HG02884 (cell line): Measurements from ENCODE around the gene RABEP2.
"Not testable (repeated sequence)": the region's sequence is repeated elsewhere in the genome, so short reads cannot be mapped to it uniquely, and the experiment has no call there.

ENCODE experiments used
- ATAC-seq: cut with Tn5 transposase; IDR thresholded peaks from one replicate; pipeline ENCODE4 v1.9.1; 2021; ENCODE audit warnings: mild to moderate bottlenecking, moderate library complexity; ENCODE audit not compliant: unreplicated experiment

RABEP2 gene

DNA sequence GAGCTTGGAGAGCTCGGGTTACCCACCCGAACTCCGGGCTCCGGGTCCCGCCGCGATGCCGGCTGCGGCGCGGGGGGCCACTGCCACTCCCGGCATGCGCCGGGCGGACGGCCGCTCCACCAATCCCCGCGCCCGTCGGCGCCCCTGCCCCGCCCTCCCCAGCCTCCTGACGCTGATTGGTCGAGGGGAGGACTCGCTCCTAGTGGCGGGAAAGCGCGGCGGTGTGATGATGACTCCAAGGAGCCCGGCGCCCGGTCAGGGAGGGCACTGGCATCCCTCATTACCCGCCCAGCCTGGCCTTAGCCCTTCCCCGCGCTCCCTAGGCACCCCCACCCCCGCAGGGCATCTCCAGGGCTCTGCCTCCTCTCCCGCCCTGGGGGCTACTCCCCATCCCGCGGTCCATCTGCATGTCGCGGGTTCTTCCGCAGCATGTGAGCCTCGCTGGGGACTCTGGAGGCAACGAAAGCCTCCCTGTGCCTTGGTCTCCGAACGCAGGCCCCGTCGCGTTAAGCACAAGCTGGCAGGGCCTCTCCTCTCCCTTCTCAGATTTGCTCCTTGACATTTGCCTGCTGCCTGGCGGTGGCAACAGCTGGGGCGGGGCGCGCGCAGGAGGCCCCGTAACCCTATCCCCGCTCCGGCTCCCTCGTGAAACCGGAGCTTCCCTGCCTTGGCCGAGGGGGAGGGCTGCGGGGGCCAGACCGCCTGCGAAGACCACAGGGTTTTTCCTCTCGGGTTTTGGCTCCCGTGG, 45.0 kb downstream of the RABEP2 start:
- peak; percentile 85 for ATAC-seq

DNA sequence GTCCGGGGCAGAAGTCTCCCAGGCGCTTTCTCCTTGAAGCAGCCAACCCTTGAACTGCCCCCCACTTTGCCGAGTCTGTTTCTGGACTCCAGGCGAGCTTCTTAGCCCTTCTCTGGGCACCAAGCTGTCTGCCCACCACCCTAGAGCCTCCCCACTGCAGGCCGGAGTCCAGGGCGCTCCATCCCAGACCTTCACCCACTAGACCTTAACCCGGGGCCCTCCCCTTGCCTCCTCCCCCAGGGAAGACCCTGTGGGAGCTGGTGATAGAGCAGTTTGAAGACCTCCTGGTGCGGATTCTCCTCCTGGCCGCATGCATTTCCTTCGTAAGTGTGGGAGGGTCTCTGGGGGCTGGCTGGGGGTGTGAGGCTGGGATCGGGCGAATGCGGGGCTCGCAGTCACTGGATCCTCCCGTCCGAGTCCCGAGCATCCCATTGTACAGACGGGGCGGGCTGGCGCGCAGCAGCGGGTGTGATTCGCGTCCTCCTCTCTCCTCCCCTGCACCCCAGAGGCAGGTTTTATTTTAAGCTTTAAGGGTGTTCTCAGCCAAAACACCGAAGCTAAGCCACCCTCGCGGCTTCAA, 45.7 kb downstream of the RABEP2 start:
- ATAC-seq = peak; percentile 17

DNA sequence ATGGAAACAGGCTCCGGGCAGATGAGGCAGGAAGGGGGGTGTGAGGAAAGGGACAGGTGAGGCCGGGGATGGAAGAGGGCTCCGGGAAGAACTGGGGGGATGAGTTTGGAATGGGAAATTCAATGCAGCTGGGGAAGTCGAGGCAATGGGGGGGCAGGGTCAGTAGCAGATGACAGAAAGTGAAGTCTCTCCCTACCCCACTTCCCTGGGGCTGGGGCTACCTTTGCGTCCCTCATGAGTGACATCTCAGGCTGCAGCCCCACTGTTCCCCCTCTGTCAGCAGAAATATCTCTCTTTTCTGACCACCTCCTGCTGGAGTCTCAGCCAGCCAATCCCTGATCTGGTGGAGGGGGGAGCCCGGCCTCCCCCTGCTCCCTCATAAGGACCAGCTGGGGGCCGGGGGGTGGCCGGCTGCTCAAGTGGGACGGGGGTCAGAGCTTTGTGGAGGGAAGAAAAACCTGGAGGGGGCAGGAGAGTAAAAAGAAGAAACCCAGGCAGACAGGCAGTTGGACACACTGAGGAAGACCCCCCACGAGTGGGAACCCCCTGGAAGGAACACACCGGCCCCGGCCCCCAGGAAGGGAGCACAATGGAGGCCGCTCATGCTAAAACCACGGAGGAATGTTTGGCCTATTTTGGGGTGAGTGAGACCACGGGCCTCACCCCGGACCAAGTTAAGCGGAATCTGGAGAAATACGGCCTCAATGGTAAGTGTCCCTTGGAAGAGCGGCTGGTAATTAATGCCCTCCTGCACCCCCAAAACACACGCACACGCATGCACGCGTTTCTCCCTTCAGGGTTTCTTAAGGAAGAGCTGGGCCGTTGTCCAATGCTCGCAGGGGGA, 46.7 kb downstream of the RABEP2 start, which contains the start of gene ATP2A1:
ATP2A1 (plus strand) TSS at position 406 of the 844 bp plus-strand sequence; CDS start at position 590, 184 bp downstream.
- ATAC-seq = no peak

GRCh38 chr16:28877655-28878000, 47.4 kb downstream of the RABEP2 start:
- no peak for ATAC-seq

DNA sequence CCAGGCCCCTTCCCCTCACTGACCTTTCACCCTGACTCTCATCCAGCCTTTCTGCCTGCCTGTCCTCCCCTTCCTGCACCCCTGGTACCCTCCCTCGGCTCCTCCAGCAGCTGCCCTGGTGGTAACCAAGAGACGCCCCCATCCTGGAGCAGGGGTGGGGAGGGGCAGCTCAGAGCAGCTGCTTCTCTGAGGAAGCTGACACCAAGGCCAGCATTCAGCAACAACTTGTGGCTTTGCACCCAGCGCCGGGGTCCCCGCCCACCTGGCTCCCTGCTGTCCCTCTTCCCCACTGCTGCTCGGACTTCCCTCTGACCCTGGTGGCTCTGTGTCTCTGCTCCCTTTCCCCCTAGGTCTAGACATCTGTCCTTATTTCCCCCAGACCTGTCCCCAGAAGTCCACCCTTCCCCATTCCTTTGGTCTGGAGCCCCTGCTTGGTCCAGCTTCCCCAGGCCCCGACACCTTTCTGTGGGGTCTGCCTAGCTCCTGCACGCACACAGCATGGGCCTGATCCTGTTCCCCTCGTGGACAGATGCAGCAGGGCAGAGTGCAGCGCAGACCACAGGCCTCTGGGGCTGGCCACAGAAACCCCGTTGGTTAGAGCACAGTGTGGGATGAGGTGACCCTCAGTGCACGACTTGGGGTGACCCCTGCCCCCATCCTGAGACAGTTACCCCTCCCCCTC, 47.9 kb downstream of the RABEP2 start:
- no peak for ATAC-seq

DNA sequence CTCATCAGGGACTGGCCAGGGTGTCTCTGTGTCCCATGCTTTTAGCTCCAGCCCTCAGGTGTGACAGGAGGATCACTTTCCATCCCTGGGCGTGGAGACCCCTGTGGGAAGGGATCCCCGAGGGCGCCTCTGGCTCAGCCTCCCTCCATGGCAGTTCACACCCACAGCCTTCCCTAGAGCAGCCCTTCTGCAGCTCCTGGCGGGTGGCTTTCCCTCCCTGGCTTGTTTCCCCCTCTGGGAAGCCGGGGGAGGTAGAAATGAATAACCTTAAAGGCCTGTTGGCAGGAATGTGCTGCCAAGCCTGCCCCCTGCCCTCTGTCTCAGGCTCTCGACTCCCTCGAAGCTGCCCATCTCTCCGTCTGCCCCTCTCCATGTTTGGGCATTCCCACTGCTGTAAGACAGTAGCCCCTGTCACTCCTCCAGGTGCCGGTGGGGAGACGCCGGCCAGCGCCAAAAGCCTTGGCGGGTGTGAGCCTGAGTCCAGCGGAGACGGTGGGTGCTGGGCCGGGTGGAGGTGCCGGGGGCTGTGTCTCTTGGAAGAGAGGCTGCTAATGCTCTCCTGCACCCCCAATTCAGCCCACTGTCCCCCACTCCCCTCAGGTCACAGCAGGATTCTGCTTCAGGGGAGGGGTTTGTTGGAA, 48.9 kb downstream of the RABEP2 start:
- ATAC-seq = no peak

DNA sequence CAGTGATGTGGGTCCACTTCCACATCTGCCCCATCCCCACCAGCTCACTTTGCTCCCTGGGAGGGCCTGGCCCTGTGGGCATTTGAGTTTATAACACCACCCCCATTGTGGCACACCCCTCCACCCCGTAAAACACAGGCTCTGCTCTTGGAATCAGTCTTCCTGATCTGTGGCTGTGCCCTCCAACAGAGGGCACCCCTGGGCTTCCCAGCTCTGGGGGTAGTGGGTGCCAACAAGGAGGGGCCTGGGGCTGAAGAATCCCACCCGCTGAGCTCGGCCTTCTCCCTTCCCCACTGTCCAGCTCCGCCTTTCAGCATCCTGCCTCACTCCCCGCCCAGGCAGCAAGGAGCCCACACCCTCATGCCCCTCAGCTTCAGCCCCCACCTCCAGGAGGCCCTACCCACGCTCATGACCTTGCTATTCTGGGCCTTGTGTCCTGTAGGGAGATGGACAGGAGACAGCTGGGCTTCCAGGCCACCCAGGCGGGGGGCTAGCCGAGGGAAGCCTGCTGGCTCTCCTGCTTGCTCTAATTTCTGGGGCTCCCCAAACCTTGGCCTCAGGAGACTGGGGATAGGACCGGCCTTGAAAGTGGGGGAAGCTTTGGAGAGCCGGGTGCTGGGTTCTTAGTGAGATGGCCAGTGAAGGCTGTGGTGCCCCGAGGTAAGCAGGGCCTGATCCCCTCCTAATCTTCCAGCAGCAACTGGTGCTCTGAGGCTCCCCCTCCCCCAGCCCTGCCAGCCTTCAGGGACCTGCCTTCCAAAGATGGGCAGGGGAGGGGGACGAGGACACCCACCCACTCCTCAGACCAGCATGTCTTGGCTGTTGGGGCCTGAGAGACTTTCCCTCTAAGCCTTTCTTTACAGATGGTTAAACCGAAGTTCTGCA, 49.7 kb downstream of the RABEP2 start:
- ATAC-seq = no peak

GRCh38 chr16:28874406-28874805, 50.6 kb downstream of the RABEP2 start:
- ATAC-seq = no peak

GRCh38 chr16:28873543-28874201, 51.4 kb downstream of the RABEP2 start:
- ATAC-seq = no peak

DNA sequence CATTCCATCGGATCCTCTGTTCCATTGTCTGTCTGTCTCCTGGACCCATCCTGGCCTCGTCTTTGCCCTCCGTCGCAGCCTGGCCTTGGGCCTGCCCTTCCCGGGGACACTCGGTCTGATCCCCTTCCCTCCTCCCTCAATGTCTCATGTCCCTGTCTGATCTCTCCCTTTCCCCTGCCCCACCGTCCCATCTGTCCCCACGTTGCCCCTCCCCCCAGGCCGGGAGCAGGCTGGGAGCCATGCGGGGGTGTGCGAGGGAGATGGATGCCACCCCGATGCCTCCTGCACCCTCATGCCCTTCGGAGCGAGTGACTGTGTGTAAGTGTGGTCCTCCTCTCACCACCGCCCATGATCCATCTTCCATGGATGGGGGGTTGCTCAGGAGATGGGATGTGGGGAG, 52.1 kb downstream of the RABEP2 start:
- ATAC-seq = no peak

DNA sequence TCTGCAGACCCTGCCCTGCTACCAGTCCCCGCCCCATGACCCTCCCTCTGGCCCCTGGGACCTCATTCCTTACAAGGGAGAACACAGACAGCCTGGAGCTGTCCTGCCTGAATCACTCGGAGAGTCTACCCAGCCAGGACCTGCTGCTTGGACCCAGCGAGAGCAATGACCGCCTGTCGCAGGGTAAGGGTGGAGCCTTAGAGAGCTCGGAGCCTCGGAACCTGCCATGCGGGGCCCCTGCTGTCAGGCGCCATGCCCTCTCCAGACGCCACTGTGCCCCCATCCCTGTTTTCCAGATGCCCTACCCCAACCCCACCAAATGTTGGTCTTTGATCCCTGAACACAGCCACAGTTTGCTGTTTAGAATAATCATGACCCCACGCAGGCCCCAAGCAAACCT, 55.8 kb downstream of the RABEP2 start:
- ATAC-seq = no peak

- ATAC-seq = not testable (repeated sequence)
Measured at GRCh38 chr16:28867646-28868045, 57.4 kb downstream of the RABEP2 start.

DNA sequence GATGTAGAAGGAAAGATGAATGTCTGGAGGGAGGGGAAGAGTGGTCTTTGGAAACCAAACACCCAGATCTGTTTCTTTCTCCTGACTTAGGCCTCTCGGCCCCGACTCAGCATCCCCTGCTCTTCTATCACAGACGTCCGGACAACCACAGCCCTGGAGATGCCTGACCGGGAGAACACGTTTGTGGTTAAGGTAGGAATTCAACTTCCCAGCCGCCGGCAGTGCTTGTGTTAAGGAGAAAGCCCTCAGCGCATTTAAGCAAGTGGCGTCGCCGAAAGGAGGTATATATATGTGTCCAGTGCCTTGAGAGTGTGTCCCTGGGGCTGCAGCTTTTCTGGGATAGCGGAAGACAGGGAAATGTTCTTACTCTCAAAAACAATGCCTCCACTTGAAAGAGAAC, 57.8 kb downstream of the RABEP2 start:
- no peak for ATAC-seq

GRCh38 chr16:28866454-28866804, 58.6 kb downstream of the RABEP2 start:
- no peak for ATAC-seq

GRCh38 chr16:28865722-28866453, 59.1 kb downstream of the RABEP2 start:
- no peak for ATAC-seq

GRCh38 chr16:28865001-28865688, 59.9 kb downstream of the RABEP2 start:
- no peak for ATAC-seq

DNA sequence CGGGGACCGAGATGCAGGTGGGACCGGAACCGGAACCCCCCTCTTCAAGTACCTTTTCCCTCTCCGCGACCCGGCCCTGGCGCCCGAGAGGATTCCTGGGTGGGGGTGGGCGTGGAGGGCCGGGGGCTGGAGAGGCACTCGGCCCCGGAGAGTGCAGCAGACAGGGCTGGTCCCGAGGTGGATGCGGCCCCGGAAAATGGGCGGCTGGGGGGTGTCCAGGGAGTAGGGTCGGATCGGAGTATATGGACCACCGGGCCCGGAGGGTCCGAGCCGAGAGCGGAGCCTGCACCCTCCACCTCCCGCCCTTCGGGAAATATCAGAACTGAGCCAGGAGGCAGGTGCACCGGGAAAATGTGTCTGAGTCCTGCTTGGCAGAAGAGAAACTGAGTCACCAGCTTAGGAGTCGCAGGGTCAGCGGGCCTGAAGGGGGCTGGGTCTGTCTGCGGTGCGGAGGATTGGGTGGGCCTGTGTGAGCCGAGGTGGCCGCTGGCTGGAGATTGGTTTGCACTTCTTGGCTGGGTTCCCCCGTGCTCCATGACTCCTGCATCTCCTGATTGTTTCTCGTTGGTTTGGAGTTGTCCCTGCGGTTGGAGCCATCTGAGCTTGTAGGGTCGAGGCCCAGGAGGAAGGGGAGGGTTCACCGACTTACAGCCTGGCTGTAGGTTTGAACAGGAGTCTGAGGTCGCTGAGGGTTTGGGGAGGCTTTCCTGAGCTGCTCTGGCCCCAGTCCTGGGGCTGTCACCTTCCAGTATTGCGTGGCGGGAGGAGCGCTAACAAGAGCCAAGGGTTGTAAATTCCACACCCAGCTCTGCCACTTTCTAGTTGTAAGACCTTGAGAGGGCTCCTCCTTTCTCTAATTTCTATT, 60.9 kb downstream of the RABEP2 start:
- ATAC-seq = no peak
